Renal cortex interstitium (tissue), 11 donors: ENCODE measurements around the gene FTO. TPM values are rescaled to one million over a fixed set of nuclear protein-coding genes. Genes with fewer than 3 reads are reported as not detected.

Experiments
- DNase-seq, 11 donors: peaks; one replicate each; pipeline ENCODE4 v3.0.0-alpha.2; 2013; ENCODE audit warnings: low read depth in 9 of 11, low spot score in 4 of 11; ENCODE audit errors: extremely low read depth in 1 of 11
- polyA plus RNA-seq, 3 donors: library from polyadenylated mRNA; unstranded; fragments of 120-200 nt; gene quantifications; one replicate each; pipeline ENCODE4 v1.2.1, GENCODE V29; 2013; ENCODE audit not compliant: insufficient read length in 3 of 3

The FTO gene
- polyA plus RNA-seq, 3 donors: 87.9 to 96.7 (median 90.8) TPM

- no peak for DNase-seq
Measured at GRCh38 chr16:54160939-54161897, 457.3 kb downstream of the FTO start.

- DNase-seq: no peak
Measured at GRCh38 chr16:54163197-54163843, 459.4 kb downstream of the FTO start.

- DNase-seq: no peak
Measured at GRCh38 chr16:54164789-54165173, 460.8 kb downstream of the FTO start.

- DNase-seq: no peak
Measured at GRCh38 chr16:54165174-54165911, 461.4 kb downstream of the FTO start.

GRCh38 chr16:54165912-54166865 is 462.2 kb downstream of the FTO start:
- no peak for DNase-seq

- DNase-seq: no peak
Measured at GRCh38 chr16:54169112-54169511, 465.2 kb downstream of the FTO start.

- no peak for DNase-seq
Measured at GRCh38 chr16:54171626-54172537, 467.9 kb downstream of the FTO start.

GRCh38 chr16:54173490-54173889 is 469.5 kb downstream of the FTO start:
- DNase-seq: no peak

GRCh38 chr16:54174201-54174600 is 470.2 kb downstream of the FTO start:
- no peak for DNase-seq

GRCh38 chr16:54174750-54175149 is 470.8 kb downstream of the FTO start:
- no peak for DNase-seq

GRCh38 chr16:54175169-54175551 is 471.2 kb downstream of the FTO start:
- DNase-seq: no peak

- no peak for DNase-seq
Measured at GRCh38 chr16:54175552-54176375, 471.8 kb downstream of the FTO start.

GRCh38 chr16:54176376-54176901 is 472.5 kb downstream of the FTO start:
- peak in 1 of 11 donors; percentile 16 for DNase-seq

- no peak for DNase-seq
Measured at GRCh38 chr16:54177052-54177861, 473.3 kb downstream of the FTO start.

GRCh38 chr16:54177862-54178477 is 474.0 kb downstream of the FTO start:
- no peak for DNase-seq
